Measurements from ENCODE around the gene ADGRG6. TPM values are rescaled to one million over a fixed set of nuclear protein-coding genes. Genes with fewer than 3 reads are reported as not detected.

Gene ADGRG6
- total RNA-seq, 2 experiments from 2014 or later: 1.5 to 2.4 TPM

- Mint-ChIP-seq H3K9me3 (no peaks in the 10 kb centered on the region), H3K27me3 (no peaks in the 10 kb centered on the region), H3K36me3 (no peaks in the 10 kb centered on the region), H3K27ac (no peak overlapping the region), H3K4me1 (no peaks in the 10 kb centered on the region), H3K4me3 (no peak overlapping the region)
- no peak for DNase-seq
Observed at GRCh38 chr6:142380626-142381025, 78.8 kb downstream of the ADGRG6 start.

GRCh38 chr6:142381181-142381580 is 79.4 kb downstream of the ADGRG6 start:
- H3K4me3 Mint-ChIP-seq: no peak overlapping the region
- H3K27ac Mint-ChIP-seq: no peak overlapping the region
- DNase-seq: no peak
- no peaks in the 10 kb centered on the region for H3K36me3 Mint-ChIP-seq
- H3K27me3 Mint-ChIP-seq: no peaks in the 10 kb centered on the region
- no peaks in the 10 kb centered on the region for H3K9me3 Mint-ChIP-seq
- H3K4me1 Mint-ChIP-seq: no peaks in the 10 kb centered on the region

- DNase-seq: no peak
- H3K36me3 Mint-ChIP-seq: no peaks in the 10 kb centered on the region
- no peaks in the 10 kb centered on the region for H3K9me3 Mint-ChIP-seq
- no peaks in the 10 kb centered on the region for H3K4me1 Mint-ChIP-seq
- no peak overlapping the region for H3K4me3 Mint-ChIP-seq
- H3K27ac Mint-ChIP-seq: no peak overlapping the region
- no peaks in the 10 kb centered on the region for H3K27me3 Mint-ChIP-seq
Observed at GRCh38 chr6:142381845-142382378, 80.1 kb downstream of the ADGRG6 start.

GRCh38 chr6:142384519-142385254 is 82.9 kb downstream of the ADGRG6 start:
- no peaks in the 10 kb centered on the region for H3K36me3 Mint-ChIP-seq

GRCh38 chr6:142385352-142385751 is 83.5 kb downstream of the ADGRG6 start:
- Mint-ChIP-seq H3K9me3 (no peaks in the 10 kb centered on the region), H3K36me3 (no peaks in the 10 kb centered on the region), H3K27me3 (no peaks in the 10 kb centered on the region), H3K4me3 (no peak overlapping the region), H3K27ac (no peak overlapping the region), H3K4me1 (peaks cover 2% of the 10 kb centered on the region)
- DNase-seq: no peak

More at GRCh38 chr6:142384519-142385254, 82.9 kb downstream of the ADGRG6 start:
- H3K27me3 Mint-ChIP-seq: no peaks in the 10 kb centered on the region
- peaks cover 2% of the 10 kb centered on the region for H3K4me1 Mint-ChIP-seq
- no peak for DNase-seq
- no peak overlapping the region for H3K4me3 Mint-ChIP-seq
- no peak overlapping the region for H3K27ac Mint-ChIP-seq
- H3K9me3 Mint-ChIP-seq: no peaks in the 10 kb centered on the region

- H3K9me3 Mint-ChIP-seq: no peaks in the 10 kb centered on the region
- H3K36me3 Mint-ChIP-seq: no peaks in the 10 kb centered on the region
- no peak for DNase-seq
- H3K4me3 Mint-ChIP-seq: no peak overlapping the region
- H3K27ac Mint-ChIP-seq: no peak overlapping the region
- H3K27me3 Mint-ChIP-seq: no peaks in the 10 kb centered on the region
- H3K4me1 Mint-ChIP-seq: peaks cover 2% of the 10 kb centered on the region
Observed at GRCh38 chr6:142386657-142387056, 84.8 kb downstream of the ADGRG6 start.

- no peak for DNase-seq
- Mint-ChIP-seq H3K9me3 (no peaks in the 10 kb centered on the region), H3K27me3 (no peaks in the 10 kb centered on the region), H3K36me3 (no peaks in the 10 kb centered on the region), H3K27ac (no peak overlapping the region), H3K4me3 (no peak overlapping the region), H3K4me1 (peaks cover 6% of the 10 kb centered on the region)
Observed at GRCh38 chr6:142387997-142388815, 86.4 kb downstream of the ADGRG6 start.

GRCh38 chr6:142395266-142395665 is 93.5 kb downstream of the ADGRG6 start:
- Mint-ChIP-seq H3K27ac (peak overlapping the region; percentile 54), H3K27me3 (no peaks in the 10 kb centered on the region), H3K9me3 (no peaks in the 10 kb centered on the region), H3K4me1 (peaks cover 27% of the 10 kb centered on the region), H3K36me3 (no peaks in the 10 kb centered on the region), H3K4me3 (peak overlapping the region; percentile 22)
- no peak for DNase-seq

GRCh38 chr6:142395768-142396231 is 94.0 kb downstream of the ADGRG6 start:
- H3K9me3 Mint-ChIP-seq: no peaks in the 10 kb centered on the region
- peaks cover 29% of the 10 kb centered on the region for H3K4me1 Mint-ChIP-seq
- peak overlapping the region; percentile 54 for H3K27ac Mint-ChIP-seq
- no peaks in the 10 kb centered on the region for H3K36me3 Mint-ChIP-seq
- no peak overlapping the region for H3K4me3 Mint-ChIP-seq
- no peak for DNase-seq
- no peaks in the 10 kb centered on the region for H3K27me3 Mint-ChIP-seq

GRCh38 chr6:142398353-142398752 is 96.5 kb downstream of the ADGRG6 start:
- Mint-ChIP-seq H3K36me3 (no peaks in the 10 kb centered on the region), H3K4me3 (no peak overlapping the region), H3K27ac (no peak overlapping the region), H3K9me3 (no peaks in the 10 kb centered on the region), H3K27me3 (no peaks in the 10 kb centered on the region), H3K4me1 (peaks cover 30% of the 10 kb centered on the region)
- DNase-seq: no peak

- H3K27ac Mint-ChIP-seq: no peak overlapping the region
- H3K36me3 Mint-ChIP-seq: no peaks in the 10 kb centered on the region
- H3K4me3 Mint-ChIP-seq: no peak overlapping the region
- H3K9me3 Mint-ChIP-seq: no peaks in the 10 kb centered on the region
- H3K27me3 Mint-ChIP-seq: no peaks in the 10 kb centered on the region
- H3K4me1 Mint-ChIP-seq: peaks cover 24% of the 10 kb centered on the region
- no peak for DNase-seq
Observed at GRCh38 chr6:142399739-142400138, 97.9 kb downstream of the ADGRG6 start.

- H3K4me3 Mint-ChIP-seq: no peak overlapping the region
- H3K9me3 Mint-ChIP-seq: no peaks in the 10 kb centered on the region
- no peak for DNase-seq
- no peak overlapping the region for H3K27ac Mint-ChIP-seq
- H3K27me3 Mint-ChIP-seq: no peaks in the 10 kb centered on the region
- no peaks in the 10 kb centered on the region for H3K36me3 Mint-ChIP-seq
- peaks cover 17% of the 10 kb centered on the region for H3K4me1 Mint-ChIP-seq
Observed at GRCh38 chr6:142400495-142400894, 98.7 kb downstream of the ADGRG6 start.

- H3K4me1 Mint-ChIP-seq: peaks cover 9% of the 10 kb centered on the region
- H3K9me3 Mint-ChIP-seq: no peaks in the 10 kb centered on the region
- H3K27me3 Mint-ChIP-seq: no peaks in the 10 kb centered on the region
- no peak overlapping the region for H3K4me3 Mint-ChIP-seq
- DNase-seq: no peak
- H3K36me3 Mint-ChIP-seq: no peaks in the 10 kb centered on the region
- no peak overlapping the region for H3K27ac Mint-ChIP-seq
Observed at GRCh38 chr6:142401838-142402237, 100.0 kb downstream of the ADGRG6 start.

GRCh38 chr6:142404751-142405150 is 102.9 kb downstream of the ADGRG6 start:
- Mint-ChIP-seq H3K27me3 (no peaks in the 10 kb centered on the region), H3K4me3 (no peak overlapping the region)

GRCh38 chr6:142406131-142406530 is 104.3 kb downstream of the ADGRG6 start:
- H3K27me3 Mint-ChIP-seq: no peaks in the 10 kb centered on the region
- no peaks in the 10 kb centered on the region for H3K9me3 Mint-ChIP-seq
- no peak for DNase-seq
- no peaks in the 10 kb centered on the region for H3K36me3 Mint-ChIP-seq
- H3K27ac Mint-ChIP-seq: no peak overlapping the region
- H3K4me1 Mint-ChIP-seq: peaks cover 19% of the 10 kb centered on the region
- no peak overlapping the region for H3K4me3 Mint-ChIP-seq

More at GRCh38 chr6:142404751-142405150, 102.9 kb downstream of the ADGRG6 start:
- peaks cover 16% of the 10 kb centered on the region for H3K4me1 Mint-ChIP-seq
- no peak overlapping the region for H3K27ac Mint-ChIP-seq
- no peaks in the 10 kb centered on the region for H3K9me3 Mint-ChIP-seq
- H3K36me3 Mint-ChIP-seq: no peaks in the 10 kb centered on the region
- DNase-seq: no peak
